CD4-positive, alpha-beta T cell treated with Interleukin-2 at 100 ng/mL for 4 hours (primary cell): ENCODE measurements around the gene PIK3C2B.

Source experiments
- DNase-seq: peaks from one replicate; pipeline ENCODE4 v3.0.0-alpha.2; 2020; ENCODE audit warnings: low spot score

Gene PIK3C2B

DNA sequence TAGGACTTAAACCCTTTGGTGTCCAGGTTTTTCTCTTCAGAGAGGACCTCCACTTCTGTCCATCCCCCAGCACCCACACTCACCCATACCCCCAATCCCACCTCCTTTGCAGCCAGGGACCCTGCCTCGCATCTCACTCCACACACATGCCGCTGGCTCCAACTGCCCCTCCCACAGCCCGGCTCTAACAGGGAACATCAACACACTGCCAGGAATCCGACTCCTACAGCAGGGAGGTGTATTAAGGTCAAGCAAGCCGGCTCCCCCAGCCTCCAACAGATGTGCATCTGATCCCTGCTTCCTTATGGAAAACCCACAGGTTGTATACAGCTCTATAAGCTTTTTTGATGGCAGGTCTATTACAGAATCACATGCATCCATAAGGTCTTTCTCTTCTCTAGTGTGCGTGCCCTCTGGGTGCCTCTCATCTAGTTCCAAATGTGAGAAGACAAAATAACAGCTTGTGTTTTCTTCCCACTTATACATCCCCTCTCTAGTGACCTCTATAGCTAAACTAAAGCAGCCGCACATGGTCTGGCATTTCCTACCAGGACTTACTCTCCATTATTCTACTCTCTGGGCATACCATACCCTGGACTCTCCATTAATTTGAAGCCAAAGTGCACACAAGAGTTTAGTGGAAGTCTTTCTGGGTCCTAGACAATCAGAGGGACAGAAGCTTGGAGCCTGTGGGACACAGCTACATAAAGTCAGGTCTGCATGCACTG is 16.3 kb downstream of the PIK3C2B start:
- DNase-seq: no peak

DNA sequence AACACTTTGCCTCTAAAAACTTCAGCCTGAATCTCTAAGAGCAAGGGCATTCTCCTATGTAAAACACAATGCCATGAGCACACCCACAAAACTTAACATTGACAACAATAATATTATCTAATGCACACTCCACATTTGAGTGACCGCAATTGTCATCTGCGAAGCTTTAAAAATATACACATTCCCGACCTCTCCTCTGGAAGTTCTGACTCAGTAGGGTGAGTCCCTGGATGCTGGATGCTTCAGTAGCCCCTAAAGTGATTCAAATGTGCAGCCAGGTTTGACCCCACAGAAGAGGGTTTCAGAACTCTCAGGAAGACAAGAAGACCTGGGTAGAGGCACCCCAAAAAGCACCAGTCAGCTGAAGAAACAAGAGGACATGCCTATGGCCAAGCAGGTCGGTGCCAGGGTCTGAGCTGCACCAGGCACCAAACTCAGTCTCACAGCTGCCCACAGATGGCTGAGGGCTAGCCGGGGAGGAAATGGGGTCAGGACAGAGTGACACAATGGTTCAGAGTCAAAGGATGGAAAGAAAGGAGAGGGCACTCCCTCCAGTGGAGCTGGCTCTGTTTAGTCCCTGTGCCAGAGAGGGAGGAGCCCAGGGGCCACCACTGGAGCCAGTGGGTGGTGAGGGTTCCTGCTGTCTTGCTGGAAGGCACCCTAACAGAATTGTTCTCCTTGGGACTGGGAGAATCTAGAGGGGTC is 17.4 kb downstream of the PIK3C2B start:
- no peak for DNase-seq

DNA sequence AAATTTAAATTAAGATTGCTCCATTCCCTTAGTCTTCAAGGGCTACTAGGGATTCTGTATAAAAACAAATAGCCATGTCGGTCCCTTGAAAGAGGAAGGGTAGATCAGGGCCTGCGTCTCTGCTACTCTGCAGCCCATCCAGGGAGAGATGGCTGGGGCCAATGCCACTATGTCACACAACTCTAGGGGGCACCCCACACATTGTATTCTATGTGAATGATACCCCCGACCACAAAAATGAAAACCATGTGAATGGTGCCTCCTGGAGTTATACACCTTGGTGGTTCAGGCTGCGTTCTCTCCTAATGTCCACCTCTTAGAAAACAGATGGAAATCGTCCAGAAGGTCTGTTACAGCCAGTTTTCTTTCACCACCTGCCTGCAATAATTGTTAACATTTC is 18.0 kb downstream of the PIK3C2B start:
- no peak for DNase-seq

DNA sequence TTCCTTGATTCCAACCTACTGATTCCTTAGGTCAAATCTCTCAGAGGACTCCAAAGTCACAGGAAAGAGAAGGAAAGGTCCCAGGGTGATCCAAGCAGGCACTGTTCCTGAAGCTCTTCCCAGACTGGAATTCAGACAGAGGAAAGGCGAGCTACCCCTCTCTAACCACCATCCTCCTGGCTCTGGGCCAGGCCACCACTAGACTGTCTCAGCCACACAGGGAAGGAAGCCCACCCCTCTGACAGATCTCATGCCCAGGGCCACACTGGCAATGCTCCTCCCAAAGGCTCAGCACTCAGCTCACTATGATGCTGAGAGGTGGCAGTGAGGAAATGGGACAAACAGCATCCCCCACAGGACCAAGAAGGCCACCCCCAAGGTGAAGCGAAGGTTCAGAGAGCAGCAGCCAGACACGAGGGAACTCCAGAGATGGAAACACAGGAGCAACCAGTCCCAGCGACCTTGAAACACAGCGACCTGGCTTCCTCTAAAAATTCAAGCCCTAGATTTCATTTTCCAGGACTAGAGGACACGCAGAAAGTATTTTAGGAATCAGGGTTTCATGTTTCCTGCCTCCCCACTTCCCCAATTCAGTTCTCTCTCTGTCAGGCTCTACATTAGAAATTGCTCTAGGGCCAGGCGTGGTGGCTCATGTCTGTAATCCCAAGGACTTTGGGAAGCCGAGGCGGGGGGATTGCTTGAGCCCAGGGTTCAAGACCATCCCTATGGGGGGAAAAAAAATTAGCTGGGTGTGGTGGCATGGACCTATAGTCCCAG is 18.8 kb downstream of the PIK3C2B start:
- DNase-seq: no peak

DNA sequence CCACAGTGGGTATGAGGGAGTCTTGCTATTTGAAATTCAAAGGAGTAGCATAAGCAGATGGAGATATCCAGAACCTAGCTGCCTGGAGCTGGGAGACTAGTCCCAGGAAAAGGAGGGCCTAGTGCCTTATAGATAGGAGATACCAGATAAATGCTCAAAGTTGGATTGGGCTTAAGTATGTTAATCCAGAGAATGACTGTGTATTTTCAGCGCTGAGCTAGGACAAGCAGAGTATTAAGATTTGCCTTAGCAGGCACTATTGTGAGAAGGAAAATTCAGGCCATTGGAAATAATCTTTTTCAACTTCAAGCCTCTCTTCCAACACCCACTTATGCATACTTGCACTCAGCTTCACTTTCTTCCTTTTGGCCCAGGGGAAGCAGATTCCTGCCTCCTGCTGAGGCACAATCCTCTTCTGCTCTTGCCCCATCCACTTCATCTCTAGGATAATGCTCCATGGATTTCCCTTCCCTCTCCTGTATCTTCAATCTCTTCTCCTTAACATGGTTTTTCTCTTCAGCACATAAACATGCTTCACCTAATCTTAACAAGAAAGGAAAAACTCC is 21.1 kb downstream of the PIK3C2B start:
- DNase-seq: no peak

DNA sequence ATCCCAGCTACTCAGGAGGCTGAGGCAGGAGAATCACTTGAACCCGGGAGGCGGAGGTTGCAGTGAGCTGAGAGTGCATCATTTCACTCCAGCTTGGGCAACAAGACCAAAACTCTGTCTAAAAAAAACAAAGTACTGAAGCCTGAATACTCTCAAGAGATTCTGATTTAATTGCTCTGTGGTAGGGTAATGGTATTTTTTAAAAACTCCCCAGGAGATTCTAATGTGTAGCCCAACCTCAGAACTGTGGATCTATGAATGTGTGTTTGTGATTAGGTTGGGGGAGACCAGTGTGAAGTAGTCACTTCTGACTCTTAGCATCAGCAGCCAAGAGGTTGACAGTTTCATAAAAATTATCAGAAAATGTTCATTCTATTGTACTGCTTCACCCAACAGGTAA is 21.9 kb downstream of the PIK3C2B start:
- no peak for DNase-seq

DNA sequence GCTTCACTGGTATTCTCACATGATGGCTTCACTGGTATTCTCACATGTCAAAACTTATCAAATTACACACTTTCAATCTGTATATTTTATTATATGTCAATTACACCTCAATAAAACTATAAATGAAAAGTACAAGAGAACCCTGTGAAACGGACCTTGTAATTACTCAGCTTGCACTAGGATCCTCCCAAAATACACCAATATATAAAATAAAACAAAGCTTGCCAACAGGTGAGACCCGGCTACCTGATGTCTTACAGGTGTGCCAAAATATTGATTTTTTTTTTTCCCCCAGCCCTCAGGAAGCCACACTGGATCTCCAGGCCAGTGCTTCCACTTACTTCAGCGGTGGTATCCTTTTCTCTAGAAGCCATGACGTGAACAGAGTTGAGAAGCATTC is 22.9 kb downstream of the PIK3C2B start:
- no peak for DNase-seq

DNA sequence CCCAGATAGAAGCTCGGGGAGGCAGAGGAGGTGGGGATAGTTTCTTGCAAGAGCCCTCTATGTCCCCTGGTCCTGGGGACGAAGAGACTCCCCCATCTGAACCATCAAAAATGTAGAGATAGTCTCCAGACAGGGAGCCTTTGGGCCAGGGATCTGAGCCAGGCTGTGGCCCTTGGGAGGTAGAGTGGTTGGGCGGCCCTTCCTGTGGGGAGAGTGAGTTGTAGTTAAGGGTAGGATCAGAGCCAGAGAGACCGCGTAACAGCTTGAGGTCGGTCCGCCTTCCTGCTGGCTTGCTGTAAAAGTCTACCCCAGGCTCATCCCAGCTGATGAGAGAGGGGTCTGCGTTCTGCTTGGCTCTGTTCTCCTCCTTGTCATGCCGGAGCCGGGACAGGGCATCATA is 25.3 kb downstream of the PIK3C2B start:
- DNase-seq: no peak

DNA sequence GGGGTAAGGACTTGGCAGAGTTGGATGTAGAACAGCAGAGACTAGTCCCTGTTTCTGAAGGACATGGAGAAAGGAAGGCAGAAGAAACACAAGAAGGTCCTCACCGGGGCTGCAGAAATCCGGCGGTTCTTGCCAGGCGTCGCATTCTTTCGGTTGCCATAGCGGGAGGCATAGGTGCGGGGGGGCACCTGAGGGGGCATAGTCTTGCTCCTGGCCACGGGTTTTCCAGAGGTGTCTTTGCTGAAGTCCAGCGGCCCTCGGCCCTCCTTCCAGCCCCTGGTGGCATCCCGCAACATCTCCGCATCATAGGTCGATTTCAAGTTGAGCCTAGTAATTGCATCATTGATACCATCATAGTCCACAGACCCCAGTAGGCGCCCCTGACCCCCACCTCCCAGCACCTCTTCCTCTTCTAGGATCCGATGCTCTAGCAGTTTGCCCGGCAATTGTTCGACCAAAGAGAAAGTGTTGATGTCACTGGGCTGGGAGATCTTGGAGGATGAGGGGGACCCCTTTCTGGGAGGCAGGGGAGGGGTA is 25.8 kb downstream of the PIK3C2B start:
- no peak for DNase-seq

DNA sequence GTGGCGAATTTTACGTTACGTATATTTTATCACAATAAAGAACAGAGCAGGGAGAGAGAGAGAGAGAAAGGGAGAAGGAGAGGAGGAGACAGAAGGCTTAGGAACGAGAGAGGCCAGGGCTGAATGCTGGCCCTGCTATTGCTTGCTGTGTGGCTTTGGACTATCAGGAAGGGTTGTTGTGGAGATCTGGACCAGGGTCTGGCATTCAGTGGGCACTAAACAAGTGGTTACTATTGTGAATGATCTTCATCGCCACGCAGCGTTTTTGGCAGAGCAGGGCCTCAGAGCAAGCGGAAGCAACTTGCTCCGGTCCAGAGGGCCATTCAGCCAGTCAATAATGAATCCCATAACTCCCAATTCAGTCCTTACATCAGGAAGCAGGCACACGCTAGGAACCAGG is 26.4 kb downstream of the PIK3C2B start:
- no peak for DNase-seq

DNA sequence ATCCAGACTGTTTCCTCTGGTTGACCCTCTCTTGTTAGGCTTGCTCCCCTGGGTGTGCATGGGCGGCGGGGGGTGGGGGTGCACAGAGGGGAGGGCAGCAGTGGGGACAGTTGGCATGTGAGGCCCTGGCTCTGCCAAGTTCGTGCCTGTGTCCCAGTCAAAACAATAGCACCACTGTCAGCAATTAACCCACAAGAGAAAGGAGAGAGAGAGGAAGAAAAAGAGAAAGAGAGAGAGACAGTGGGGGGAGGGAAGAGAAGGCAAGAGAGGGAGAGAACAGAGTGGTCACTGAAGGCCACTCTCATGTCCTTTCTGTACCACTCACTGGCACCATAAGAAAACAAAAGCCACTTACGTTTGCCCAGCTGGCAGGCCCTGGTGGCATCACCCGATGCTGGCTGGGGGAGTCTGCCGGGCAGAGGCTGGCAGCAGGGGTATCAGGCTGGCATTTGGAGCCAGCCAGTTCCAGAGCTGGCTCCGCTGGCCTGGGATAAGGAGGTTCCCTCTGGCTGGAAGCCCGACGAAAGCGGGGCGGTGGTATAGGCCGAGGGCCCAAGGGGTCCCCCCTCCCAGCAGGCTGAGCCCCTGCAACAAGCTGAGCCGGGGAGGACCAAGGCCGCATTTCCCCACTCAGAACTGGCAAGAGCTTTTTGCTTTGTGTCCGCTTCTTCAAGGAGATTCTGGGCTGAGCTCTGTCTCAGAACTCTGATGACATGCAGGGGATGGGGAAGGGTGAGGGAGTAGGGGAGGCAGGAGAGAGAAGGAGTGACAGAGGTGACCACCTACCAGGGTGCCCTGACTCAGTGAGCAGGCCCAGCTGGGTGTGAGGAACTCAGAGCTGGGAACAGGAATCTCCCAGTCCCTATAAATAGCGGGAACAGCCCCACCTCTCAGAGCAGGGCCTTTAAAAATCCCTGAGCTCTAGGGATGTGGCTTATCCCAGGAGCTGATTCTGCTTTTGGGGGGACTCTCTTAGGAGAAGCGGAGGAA is 27.9 kb downstream of the PIK3C2B start:
- DNase-seq: no peak

DNA sequence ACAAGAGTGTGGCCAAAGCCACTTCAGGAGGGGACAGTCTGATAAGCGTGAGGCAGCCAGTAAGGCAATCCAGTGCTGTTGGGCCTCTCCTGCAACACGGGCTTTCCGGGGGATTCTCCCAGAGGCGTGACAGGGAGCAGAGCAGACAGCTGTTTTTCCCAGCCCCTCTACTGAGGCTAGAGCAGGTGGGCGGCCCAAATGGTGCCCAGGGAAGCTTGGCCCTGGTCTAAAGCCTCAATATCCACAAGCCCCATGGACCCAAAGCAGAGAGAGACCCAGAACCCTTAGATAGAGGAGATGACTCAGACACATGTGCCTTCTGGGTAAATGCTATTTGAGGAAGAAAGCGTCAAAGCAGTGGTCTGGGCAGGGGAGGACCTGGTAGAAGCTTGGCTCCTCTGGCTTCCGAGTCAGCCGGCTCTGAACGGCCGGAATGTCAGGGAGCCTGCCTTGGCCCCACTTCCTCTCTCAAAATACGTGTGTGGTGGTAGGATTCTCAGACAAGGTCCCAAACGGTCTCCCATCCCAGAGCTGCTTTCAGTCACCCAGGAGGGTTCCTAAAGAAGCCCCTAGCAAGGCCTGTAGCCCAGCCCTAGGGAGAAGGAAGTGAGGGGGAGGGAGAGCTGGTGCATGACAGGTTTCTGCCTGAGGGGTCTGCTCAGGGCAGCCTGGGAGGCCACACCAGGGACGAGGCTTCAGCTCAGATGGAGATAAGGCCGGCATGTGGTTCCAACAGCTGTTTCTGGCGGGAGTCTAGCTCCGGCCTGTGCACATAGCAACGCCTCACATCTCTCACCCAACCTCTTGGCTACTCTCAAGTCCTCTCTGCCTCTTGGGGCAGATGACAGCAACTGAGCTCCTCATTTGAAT is 28.8 kb downstream of the PIK3C2B start:
- DNase-seq: no peak

DNA sequence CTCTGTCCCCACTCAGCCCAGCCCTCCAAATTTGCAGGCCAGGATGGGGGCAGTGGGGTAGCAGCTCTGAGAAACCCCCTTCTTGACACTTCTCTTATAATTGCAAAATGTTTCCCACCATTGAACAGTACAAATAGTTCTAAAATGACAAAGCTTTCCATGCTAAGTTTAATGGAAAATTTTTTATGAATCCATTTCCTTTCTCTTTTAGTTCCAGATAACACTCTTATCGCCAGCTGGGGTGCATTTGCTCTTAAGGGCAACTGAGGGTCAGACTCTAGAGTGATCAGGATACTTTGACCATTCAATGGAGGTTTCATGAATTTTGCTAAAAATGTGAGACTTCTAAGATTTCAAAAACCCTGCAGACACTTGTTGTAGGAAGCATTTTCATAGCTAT is 29.9 kb downstream of the PIK3C2B start:
- no peak for DNase-seq

DNA sequence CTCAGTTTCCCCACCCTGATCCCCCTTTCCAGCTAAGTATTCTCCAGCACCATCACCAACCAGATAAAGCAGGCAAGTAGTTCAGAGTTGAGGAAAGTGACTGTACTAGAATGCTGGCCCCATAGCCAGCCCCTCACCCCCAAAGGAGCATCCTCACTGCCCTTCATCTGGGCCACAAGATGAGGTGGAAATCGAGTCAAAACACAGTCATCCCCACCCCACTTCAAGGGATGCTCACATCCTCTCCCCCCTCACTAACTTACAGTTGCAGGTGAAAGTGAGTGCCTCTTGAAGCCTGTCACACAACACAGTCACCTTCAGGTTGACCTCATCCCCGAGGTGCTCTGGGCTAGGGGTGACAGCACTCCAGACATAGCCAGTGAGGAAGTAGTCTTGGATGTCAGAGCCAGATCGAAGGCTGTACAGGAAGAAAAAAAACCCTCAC is 30.4 kb downstream of the PIK3C2B start:
- peak; percentile 19 for DNase-seq

DNA sequence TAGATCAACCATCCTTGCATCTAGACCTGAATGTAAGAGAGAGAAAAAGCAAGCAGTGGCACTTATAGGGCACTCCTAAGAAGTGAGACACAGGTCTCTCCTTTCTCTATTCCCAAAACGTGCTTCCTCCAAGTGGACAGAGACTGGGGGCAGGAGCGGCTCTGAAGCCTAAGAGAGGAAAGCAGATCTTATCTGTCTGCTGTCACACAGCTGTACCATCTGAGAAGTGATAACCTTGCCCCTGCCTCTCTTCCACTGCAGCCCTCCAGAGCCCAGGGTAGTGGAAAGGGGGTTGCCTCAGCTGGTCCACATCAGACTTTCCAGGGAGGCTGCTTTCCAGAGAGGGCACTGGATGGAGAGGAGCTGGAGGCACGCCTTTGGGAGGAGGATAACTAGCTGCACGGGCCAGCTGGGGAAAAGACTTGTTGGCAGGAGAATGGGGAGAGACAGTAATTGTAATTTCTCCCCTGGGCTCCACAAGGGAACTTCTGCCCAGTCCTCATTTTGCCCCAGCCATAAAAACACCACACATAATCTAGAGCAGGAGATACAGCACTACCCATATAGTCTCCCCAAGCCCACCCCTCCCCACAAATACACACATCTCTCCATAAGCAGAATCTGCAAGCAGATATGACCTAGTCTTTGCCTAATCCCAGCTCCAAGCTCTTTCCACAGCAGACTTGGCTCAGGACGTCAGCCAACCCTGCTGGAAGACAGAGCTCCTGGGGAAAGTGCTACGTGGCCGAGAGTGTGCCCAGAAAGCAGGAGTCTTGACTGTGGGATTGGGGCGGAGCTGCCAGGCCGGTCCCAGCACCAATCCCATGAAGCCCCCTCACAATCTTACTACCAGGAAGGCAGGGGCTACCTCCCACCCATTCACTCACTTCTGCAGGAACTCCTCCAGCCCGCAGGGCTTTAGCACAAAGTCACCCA is 31.2 kb downstream of the PIK3C2B start:
- DNase-seq: no peak

DNA sequence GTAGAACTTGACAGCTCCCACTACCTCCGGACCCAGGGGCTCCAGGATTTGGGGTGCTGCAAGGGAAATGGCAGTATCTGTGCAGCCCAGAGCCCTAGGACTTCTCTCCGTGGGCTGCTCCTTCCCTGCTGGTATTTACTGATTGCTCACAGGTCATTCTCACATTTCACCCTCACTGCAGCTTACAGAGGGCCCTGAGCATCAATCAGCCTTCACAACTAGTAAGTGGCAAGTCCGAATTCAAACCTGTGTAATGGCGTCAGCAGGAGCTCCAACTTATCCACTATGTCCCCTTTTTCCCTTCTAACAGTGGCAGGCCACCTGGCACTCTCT is 32.4 kb downstream of the PIK3C2B start:
- no peak for DNase-seq

DNA sequence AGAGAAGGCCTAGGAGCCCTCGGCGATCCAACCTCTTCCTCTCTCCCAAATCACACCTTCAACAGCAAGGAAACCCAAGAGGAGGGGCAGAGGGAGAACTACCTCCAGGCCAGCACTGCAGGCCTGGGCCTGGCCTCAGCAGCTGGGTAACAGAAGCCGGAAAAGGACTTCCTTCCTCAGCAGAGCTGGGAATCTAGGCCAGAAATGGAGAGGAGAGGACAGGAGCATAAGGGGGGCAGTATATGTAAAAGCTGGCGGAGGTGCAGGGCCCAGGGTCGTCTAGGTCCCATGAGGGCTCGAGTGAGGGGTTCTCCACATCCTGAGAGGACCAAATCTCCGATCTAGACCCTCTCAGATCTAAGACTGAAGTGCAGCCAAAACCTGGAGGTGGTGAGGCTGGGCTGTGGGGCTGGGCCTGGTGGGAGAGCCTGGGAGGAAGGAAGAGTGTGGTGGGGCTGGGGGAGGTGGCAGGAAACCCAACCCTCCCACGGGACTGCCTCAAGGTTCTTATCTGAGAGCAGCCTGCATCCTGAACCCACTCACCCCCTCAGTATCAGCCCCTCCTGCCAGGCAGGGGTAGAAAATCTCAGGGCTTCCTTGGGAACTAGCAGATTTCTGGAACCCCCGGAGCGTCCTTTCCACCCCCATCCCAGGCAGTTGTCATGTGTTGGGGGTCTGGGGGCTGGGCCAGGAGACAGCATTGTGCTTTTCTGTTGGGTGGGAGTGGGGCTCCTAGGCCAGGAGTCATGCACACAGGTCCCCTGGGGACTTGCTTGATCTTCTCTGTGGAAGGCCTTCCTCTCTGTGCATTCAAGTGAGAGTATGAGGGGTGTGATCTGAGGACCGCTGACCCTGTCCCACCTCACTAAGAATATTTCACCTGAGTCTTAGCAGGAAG is 33.0 kb downstream of the PIK3C2B start:
- peak; percentile 17 for DNase-seq

DNA sequence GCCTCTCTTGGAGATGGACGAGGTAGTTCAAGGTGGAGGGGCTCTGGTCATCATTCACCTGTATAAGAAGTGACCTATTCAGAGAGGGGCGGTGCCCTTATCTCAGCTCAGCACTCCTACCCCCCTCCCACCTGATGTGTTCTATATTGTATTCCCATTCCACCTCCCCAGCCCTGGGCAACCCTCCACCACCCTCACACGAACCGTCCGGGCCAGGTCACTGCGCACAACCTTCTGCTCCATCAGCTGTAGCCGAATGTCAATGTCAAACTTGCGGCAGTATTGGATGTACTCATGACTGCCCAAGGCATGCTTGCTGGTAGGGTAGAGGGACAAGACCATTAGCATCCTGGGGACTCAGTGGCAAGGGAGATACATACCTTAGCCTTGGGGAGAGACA is 34.3 kb downstream of the PIK3C2B start:
- DNase-seq: no peak
